HG03159 (cell line): ENCODE data around the gene PALMD.

Experiments
- ATAC-seq: cut with Tn5 transposase; IDR thresholded peaks from one replicate; pipeline ENCODE4 v1.9.1; 2021; ENCODE audit warnings: mild to moderate bottlenecking, moderate library complexity; ENCODE audit not compliant: unreplicated experiment

PALMD gene, protein sequence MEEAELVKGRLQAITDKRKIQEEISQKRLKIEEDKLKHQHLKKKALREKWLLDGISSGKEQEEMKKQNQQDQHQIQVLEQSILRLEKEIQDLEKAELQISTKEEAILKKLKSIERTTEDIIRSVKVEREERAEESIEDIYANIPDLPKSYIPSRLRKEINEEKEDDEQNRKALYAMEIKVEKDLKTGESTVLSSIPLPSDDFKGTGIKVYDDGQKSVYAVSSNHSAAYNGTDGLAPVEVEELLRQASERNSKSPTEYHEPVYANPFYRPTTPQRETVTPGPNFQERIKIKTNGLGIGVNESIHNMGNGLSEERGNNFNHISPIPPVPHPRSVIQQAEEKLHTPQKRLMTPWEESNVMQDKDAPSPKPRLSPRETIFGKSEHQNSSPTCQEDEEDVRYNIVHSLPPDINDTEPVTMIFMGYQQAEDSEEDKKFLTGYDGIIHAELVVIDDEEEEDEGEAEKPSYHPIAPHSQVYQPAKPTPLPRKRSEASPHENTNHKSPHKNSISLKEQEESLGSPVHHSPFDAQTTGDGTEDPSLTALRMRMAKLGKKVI

DNA sequence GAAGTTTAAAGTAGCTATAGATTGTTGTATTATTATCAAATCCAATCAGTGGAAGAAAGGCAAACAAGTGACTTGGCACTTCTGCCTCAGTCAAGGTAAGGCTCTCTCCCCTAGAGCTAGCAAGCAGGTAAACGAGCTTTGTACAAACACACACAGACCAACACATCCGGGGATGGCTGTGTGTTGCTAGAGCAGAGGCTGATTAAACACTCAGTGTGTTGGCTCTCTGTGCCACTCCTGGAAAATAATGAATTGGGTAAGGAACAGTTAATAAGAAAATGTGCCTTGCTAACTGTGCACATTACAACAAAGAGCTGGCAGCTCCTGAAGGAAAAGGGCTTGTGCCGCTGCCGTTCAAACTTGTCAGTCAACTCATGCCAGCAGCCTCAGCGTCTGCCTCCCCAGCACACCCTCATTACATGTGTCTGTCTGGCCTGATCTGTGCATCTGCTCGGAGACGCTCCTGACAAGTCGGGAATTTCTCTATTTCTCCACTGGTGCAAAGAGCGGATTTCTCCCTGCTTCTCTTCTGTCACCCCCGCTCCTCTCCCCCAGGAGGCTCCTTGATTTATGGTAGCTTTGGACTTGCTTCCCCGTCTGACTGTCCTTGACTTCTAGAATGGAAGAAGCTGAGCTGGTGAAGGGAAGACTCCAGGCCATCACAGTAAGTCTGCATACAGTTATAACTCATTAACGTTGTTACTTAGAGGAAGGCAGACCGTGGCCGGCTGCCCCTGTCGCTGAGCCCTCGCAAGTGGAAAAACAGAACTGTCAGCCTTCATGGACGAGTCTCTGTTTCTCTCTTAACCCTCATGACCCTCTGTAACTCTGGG is at the start of gene PALMD:
Gene PALMD, plus strand, starts transcription at position 415 of the 833 bp plus-strand sequence. Its CDS starts 205 bp downstream, at position 620.
- no peak for ATAC-seq

DNA sequence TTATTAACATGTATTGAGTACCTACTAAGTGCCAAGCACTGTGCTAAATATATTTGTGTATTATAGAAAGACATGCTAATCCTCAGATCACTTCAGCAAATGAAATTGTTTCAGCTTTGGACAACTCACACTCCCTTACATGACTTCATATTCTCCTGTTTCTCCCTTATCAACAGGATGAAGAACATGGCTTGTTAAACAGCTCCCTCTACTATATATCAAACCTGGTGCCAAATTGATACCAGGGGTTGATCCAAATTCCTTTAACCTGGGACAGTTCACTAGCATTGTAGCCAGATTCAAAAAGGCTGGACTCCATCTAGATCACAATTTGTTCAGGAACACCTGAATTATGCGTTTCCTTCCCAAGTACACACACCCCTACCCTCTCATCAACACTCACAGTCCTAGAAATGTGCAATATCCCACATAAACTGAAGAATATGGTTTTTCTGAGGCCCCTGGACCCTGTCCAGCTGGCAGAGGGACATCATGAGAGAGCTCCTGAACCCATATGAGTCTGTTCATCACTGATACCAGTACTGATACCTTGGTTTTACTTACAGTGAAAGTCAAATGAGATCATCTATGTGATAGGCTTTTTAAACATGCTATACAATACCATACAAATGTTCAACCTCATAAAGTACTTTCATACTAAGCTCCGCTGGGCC is 47.0 kb upstream of the PALMD start:
- no peak for ATAC-seq

DNA sequence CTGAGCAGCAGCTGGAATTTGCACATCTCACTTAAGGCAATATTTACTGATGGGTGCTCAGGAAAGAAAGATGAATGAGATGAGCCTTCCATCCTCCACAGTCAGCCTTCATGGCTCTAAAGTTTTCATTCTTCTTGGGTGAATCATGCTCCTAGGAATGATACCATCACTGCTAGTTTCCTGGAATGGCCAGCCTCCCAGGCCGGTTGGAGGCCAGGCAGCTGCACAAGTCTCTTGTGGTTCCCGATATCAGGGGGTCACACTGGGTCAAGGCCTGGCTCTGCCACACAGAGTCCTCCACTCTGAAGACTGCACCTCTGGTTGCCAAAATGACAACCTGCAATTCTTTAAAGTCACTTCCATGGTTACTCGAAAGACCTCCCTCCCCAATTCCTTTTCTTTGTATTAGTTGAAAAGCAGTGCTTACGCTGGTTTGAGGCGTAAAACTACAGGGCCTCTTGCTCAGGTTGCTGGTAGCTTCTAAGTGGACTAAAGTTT is 46.2 kb upstream of the PALMD start:
- no peak for ATAC-seq

DNA sequence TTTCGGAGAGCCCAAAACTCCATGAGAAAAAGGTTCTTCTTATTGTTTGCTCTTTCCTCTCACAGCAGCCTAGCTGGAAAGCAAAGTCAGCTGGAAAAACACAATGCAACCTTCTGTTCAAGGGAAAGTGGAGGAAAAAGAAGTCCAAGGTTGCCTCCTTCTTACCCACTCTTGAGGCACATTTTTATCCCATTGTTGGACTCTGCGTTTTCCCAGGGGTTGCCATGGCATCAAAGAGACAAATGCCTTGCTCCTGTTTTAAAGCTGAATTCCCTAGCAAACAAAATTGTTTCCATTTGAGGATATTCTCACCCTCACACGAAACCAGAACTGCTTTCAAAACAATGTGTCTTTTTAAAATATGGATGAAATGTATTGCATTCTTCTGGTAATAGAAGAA is 45.1 kb upstream of the PALMD start:
- ATAC-seq, result no peak

DNA sequence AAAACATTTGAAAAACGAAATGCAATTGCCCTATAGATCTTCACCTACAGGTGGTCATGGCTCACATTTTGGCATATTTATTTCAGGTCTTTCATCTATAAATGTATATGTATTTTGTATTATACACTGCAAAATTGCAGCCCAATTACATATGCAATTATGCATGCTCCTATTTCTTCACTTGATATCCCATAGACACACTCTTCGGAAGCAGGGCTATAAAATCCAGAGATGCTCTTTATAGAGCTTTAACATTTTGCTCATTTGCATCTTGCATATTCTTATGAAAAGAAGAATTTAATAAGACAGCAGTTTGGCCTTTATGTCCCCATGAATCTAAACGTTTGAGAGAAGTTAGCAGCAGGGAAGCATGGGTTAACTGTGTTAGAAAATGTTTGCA is 44.7 kb upstream of the PALMD start:
- no peak for ATAC-seq

DNA sequence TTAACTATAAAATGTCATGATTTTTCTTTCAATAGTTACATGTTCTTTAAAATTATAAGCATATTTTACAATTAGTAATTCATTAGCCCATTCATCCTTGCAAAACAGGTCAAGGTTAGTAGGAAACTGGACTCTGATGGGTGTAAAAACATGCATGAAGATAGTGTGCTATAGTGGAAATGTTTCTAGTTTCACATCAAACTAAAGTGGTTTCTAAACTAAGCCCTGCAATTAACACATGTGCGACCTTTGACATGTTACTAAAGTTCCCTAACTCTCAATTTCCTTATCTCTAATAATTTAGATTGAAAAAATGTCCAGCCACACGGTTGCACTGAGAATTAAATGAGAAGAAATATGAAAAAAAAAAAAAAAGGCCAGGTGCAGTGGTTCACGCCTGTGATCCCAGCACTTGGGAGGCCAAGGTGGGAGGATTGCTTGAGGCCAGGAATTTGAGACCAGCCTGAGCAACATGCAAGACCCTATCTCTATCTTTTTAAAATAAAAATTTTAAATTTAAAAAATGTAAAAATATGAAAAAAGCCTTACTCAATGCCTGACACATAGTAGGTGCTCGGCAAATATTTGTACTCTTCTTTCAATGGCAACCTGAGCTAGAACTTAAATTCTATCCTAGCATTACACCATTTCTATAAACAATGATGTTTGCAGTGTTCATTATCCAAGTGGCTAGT is 44.1 kb upstream of the PALMD start:
- ATAC-seq, result no peak

DNA sequence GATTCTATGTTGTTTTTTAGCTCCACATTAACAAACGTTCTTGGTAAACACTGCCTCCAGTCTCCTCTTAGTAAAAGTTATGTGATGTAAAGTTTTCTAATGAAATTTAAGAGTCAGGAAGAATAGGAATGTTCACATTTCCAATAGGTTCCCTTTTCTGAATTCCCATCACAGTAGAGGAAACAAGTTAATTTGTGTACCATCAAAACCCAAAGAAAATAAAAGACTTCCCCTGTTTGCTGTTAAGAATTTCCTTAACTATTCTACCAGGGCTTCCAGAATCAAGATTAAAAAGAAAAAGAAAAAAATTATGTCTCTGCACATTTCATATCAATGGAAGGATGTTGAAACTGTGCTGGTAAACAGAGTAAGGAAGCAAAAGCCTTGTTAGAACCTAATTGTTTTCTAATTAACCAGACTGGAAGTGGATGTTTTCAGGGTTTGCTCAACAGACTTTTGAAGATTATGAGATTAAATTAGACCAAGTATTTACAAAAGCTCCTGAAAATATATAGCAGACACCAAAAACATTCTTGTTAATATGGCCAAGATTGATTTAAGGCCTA is 43.4 kb upstream of the PALMD start:
- ATAC-seq, result no peak

DNA sequence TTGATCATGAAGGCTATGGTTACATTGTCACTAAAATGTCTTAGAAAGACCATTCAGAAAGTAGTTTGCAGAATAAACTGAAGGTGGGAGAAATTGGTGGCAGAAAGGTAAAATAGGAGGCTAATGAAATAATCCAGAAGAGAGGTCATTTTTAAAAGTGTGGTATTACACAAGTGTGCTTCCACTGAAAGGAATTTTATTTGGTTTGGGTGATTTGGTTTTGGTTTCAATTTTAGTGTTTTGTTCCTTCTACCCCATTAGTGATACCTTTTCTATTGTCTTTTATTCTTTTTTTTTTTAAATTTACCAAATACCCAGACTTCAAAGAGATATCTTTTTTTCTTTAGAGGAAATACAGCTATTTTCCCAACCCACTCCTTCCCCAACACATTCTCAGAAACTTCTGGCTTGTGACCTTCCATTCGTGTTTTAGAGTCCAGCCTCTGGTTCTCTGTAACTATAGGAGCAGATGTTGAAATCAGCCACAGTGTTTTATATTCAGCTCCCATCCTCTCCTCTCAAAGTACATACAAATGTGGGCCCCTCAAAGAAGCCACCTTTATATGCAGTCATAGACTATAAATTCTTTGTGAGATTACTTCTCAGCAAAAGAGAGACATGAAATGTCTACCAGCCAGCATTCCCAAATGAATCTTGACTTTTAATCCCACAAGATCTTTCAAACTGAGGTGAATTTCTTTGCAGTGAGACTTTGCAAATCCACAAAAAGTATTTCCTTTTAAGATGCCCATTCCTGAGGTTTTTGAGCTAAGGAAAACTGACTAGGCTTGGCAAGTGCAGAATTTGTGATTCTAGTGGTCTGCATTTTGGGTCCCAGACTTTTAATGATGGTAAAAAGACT is 42.0 kb upstream of the PALMD start:
- ATAC-seq, result no peak

DNA sequence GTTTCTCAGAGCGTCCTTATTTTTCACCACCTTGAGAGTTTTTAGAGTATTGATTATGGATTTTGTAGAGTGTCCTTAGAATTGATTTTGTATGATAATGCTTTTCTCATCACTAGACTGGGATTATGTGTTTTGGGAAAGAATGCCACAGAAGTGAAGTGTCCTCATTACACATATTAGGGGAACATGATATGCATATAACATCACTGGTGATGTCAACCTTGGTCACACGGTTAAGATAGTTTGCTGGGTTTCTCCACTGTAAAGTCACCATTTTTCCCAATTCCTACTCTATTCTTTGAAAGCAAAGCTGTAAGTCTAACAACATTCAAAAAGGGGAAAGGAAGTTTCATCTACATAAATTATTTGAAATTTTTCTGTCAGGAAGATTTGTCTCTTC is 39.6 kb upstream of the PALMD start:
- ATAC-seq, result no peak

DNA sequence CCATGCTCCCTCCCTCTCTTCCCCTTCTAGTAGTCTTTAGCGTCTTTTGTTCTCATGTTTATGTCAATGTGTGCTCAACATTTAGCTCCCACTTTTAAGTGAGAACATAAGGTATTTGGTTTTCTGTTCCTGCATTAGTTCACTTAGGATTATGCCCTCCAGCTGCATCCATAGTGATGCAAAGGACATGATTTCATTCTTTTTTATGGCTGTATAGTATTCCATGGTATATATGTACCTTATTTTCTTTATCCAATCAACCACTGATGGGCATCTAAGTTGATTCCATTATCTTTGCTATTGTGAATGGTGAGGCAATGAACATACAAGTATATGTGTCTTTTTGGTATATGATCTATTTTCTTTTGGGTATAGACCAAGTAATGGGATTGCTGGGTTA is 38.3 kb upstream of the PALMD start:
- ATAC-seq, result no peak

DNA sequence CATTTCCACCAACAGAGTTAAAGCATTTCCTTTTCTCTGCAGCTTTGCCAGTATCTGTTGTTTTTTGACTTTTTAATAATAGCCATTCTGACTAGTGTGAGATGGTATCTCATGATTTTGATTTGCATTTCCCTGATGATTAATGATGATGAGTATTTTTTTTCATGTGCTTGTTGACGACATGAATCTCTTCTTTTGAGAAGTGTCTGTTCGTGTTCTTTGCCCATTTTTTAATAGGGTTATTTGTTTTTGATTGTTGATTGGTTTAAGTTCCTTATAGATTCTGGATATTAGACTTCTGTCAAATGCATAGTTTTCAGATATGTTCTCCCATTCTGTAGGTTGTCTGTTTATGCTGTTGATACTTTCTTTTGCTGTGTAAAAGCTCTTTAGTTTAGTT is 37.9 kb upstream of the PALMD start:
- no peak for ATAC-seq

DNA sequence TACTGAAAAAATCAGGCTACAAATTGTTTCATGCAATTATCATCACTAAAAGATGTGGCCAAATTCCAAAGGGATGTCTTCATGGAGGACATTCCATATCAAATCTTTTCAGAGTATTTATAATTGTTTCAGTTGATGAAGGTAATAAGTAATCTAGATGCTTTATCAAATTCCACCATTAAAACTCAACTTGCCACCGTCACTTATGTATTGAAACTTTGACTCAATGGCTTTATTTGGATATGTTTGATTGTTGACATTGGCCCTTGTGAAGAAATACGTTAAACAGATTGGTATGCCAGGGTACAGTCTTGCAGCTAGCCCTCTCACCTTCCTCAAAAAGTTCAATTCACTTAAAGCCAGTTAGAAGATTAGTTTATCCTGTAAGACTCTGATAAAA is 32.2 kb upstream of the PALMD start:
- ATAC-seq, result no peak

DNA sequence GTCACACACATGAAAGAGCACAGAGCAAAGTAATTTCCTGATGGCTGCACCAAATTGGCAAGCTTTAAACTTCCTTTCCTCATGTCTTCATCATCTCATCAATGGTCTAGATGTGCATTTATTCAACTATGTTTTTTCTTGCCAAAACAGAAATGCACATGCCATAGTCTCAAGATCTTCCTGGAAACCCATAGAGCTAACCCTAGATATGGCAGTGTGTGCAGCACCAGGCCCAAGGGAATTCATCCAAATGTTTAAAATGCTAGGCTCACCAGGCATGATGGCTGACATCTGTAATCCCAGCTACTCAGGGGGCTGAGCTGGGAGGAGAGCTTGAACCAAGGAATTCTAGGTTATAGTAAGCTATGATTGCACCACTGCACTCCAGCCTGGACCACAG is 31.2 kb upstream of the PALMD start:
- ATAC-seq, result no peak

DNA sequence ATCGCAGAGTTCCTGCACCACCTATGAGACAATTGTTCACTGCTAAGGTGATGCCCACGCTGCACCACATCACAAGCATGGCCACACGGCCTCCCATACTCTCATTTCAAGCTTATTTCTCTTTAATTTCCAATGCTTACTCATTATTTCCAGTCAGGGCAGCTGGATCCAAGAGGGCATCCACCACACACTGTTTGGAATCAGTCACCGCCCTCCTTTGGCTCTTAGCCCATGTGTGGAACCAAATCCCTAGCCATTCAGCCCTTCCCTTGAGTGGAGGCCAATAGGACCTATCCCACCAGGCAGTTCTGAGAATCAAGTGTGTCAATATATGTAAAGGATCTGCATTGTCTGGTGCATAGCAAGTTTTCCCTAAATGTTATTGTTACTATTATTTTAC is 26.3 kb upstream of the PALMD start:
- ATAC-seq, result no peak

DNA sequence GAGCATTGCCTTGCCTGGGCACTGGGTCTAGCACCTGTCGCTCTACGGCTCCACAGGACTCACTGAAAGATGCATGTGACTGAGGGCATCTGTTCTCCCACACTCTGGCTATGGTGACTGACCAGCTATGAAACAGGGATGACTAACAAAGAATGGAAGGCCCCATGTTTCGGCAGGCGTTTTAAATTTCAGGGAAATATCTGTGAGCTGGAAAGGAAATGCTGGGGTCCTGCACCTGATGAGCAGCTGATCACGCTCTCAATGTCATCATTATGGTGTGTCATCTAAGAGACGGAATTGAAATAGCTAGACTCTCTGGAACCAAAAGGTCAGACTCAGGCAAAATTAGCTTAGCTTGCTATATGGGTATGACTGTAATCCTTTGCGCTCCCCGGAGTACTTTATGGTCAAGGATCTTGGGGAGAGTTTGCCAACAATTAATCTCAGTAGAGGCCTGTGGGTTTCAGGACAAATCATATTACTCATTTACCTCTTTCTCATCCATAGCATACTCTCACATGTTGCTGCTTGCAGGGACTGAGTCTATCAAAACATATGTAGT is 24.5 kb upstream of the PALMD start:
- ATAC-seq, result no peak

DNA sequence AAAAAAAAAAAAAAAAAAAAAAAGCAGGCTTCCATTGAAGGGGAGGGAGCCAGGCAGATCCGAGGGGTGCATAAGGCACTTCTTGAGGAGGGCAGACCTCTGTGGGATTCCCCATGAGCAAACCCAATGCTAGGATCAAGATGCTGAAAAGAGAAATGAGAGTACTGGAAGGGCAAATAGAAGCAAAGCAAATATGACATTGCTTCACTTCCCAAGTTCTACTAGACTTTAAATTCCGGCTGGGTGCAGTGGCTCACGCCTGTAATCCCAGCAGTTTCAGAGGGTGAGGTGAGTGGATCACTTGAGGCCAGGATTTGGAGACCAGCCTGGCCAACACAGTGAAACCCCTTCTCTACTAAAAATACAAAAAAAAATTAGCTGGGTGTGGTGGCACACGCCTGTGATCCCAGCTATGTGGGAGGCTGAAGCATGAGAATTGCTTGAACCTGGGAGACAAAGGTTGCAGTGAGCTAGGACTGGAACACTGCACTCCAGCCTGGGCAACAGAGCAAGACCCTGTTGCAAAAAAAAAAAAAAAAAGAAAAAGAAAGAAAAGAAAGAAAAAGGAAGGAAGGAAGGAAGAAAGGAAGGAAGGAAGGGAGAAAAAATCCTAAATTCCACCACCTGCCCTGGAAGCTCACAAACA is 23.1 kb upstream of the PALMD start:
- ATAC-seq, result no peak

DNA sequence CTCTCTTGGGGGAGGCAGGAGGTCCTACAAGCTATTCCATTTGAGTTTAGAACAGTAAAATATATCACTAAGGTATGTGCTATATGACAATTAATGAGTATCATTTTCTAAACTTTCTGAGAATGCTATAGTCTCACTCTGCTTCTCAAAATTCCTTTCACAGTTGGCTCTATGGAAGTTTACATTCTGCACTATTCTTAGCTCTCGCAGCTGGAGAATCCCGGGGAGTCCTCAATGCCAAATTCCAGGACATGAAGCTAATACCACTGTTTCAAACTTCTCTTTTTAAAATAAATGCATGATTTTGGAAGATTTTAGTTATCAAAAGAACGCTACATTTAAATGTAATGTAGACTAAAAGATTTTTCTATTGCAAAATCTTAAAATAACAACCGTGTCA is 22.4 kb upstream of the PALMD start:
- ATAC-seq, result no peak

DNA sequence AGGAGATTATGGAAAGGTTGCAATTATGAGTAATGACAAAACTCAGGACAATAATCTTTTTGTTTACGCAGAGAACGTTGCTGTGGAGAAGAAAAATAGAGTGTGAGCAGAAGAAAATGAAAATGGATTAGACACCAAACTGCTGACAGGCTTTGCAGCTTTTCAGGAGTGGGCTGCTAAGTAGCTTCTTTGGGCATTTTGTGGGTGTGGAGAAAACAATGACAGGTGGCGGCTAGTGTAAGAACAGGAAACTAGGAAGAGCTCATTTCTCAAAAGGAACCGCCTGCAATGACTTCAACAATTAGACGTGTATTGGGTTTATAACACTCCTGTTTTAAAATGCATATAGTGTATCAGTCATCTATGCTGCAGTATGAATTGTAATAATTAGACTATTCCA is 18.3 kb upstream of the PALMD start:
- ATAC-seq, result no peak

DNA sequence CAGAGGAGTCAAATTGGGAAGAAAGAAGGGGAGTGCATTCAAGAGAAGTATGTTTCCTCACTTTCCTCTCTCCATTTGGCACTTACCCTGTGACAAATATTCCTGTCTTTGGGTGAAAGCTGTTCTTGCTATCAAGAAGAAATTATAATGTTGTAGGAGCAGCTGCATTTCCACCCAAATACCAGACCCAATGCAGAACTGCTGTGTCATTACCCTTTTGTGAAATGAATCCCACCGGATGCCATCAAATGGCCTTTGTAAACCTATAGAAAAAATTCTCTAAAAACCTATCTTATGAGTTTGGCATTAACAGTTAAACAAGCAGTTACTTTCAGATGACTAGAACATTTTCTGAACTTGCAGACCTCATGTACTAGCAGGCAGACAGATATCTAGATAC is 16.7 kb upstream of the PALMD start:
- no peak for ATAC-seq
